WTC11 (cell line): Measurements from ENCODE around the gene RASSF3. TPM values are rescaled to one million over a fixed set of nuclear protein-coding genes. Genes with fewer than 3 reads are reported as not detected.
A peak's percentile ranks its signal among the peaks of the same experiment; 100 is the strongest.

Experiments used
- ATAC-seq: fragments of 200-7000 bp; cut with Tn5 transposase; 2 replicates; pipeline ENCODE4 v1.10.0; 2021; ENCODE audit warnings: mild to moderate bottlenecking, moderate library complexity
- CTCF ChIA-PET: fragments of 300-600 bp; sonication (Branson Sonifier 250); formaldehyde crosslinking; loops from one replicate; lab custom pipeline; 2021; ENCODE audit warnings: antibody characterized with exemption; lab: Charles Lee
- POLR2A ChIA-PET: fragments of 350-600 bp; sonication (Branson Sonifier 250); formaldehyde crosslinking; loops from one replicate; lab custom pipeline; 2021; ENCODE audit warnings: antibody characterized with exemption; lab: Charles Lee
- DNase-seq: peaks from one replicate; pipeline ENCODE4 v3.0.0; 2021; ENCODE audit warnings: low spot score
- H3K27ac Mint-ChIP-seq: 2 replicates; pipeline ENCODE4 v1.8.0; 2021; ENCODE audit warnings: mixed read lengths
- H3K27me3 Mint-ChIP-seq: 2 replicates; pipeline ENCODE4 v1.8.0; 2021; ENCODE audit warnings: low read depth, mild to moderate bottlenecking, moderate library complexity, mixed read lengths
- H3K36me3 Mint-ChIP-seq: 2 replicates; pipeline ENCODE4 v1.8.0; 2021; ENCODE audit warnings: mixed read lengths
- H3K4me1 Mint-ChIP-seq: 2 replicates; pipeline ENCODE4 v1.8.0; 2022; ENCODE audit warnings: mixed read lengths
- H3K4me3 Mint-ChIP-seq: 2 replicates; pipeline ENCODE4 v1.8.0; 2021; ENCODE audit warnings: mild to moderate bottlenecking, moderate library complexity, mixed read lengths
- H3K9me3 Mint-ChIP-seq: 2 replicates; pipeline ENCODE4 v1.8.0; 2021; ENCODE audit warnings: mixed read lengths
- ATF2 ChIP-seq: sonication (generic); formaldehyde crosslinking; IDR thresholded peaks from 2 replicates; pipeline ENCODE4 v1.8.1; 2022; ENCODE audit warnings: low read depth, missing genetic modification reagents, borderline replicate concordance
- ATF6 ChIP-seq: sonication (generic); formaldehyde crosslinking; IDR thresholded peaks from 2 replicates; pipeline ENCODE4 v1.8.1; 2023; ENCODE audit warnings: mild to moderate bottlenecking, missing genetic modification reagents
- CREM ChIP-seq: sonication (generic); formaldehyde crosslinking; IDR thresholded peaks from 2 replicates; pipeline ENCODE4 v1.8.1; 2022; ENCODE audit warnings: mild to moderate bottlenecking, missing genetic modification reagents, moderate library complexity
- E2F4 ChIP-seq: sonication (generic); formaldehyde crosslinking; IDR thresholded peaks from 2 replicates; pipeline ENCODE4 v1.8.1; 2022; ENCODE audit warnings: low read depth, mild to moderate bottlenecking, moderate library complexity, missing genetic modification reagents, borderline replicate concordance
- E2F5 ChIP-seq: sonication (generic); formaldehyde crosslinking; IDR thresholded peaks from 2 replicates; pipeline ENCODE4 v1.8.1; 2022; ENCODE audit warnings: mild to moderate bottlenecking, moderate library complexity, missing genetic modification reagents
- ELF4 ChIP-seq: sonication (generic); formaldehyde crosslinking; IDR thresholded peaks from 2 replicates; pipeline ENCODE4 v1.8.1; 2022; ENCODE audit warnings: low read depth, mild to moderate bottlenecking, moderate library complexity, missing genetic modification reagents
- ERG ChIP-seq: fragments of 250-450 bp; sonication (Bioruptor Pico); IDR thresholded peaks from 2 replicates; pipeline ENCODE4 v1.8.0; 2021; ENCODE audit warnings: mild to moderate bottlenecking
- ESRRA ChIP-seq: sonication (generic); formaldehyde crosslinking; IDR thresholded peaks from 2 replicates; pipeline ENCODE4 v1.8.1; 2022; ENCODE audit warnings: mild to moderate bottlenecking, missing genetic modification reagents, borderline replicate concordance
- GRHL2 ChIP-seq: fragments of 250-450 bp; sonication (Bioruptor Pico); IDR thresholded peaks from 2 replicates; pipeline ENCODE4 v1.8.0; 2022; ENCODE audit warnings: mild to moderate bottlenecking, moderate library complexity; ENCODE audit not compliant: insufficient replicate concordance, severe bottlenecking
- HMGXB4 ChIP-seq: sonication (generic); formaldehyde crosslinking; IDR thresholded peaks from 2 replicates; pipeline ENCODE4 v1.8.1; 2023; ENCODE audit warnings: mild to moderate bottlenecking, moderate library complexity, missing genetic modification reagents
- JUN ChIP-seq: sonication (generic); formaldehyde crosslinking; IDR thresholded peaks from 2 replicates; pipeline ENCODE4 v1.8.0; 2023; ENCODE audit warnings: mild to moderate bottlenecking, missing genetic modification reagents
- MYBL2 ChIP-seq: sonication (generic); formaldehyde crosslinking; IDR thresholded peaks from 2 replicates; pipeline ENCODE4 v1.8.1; 2023; ENCODE audit warnings: mild to moderate bottlenecking, moderate library complexity, missing genetic modification reagents
- NFE2L1 ChIP-seq: sonication (generic); formaldehyde crosslinking; IDR thresholded peaks from 2 replicates; pipeline ENCODE4 v1.8.1; 2023; ENCODE audit warnings: missing genetic modification reagents
- NR2C2 ChIP-seq: sonication (generic); formaldehyde crosslinking; IDR thresholded peaks from 2 replicates; pipeline ENCODE4 v1.8.0; 2022; ENCODE audit warnings: mild to moderate bottlenecking, missing genetic modification reagents
- NR3C1 ChIP-seq: sonication (generic); formaldehyde crosslinking; conservative IDR thresholded peaks from 2 replicates; pipeline ENCODE4 v1.8.1; 2023; ENCODE audit warnings: low read depth, mild to moderate bottlenecking, missing genetic modification reagents
- PRRX2 ChIP-seq: fragments of 250-450 bp; sonication (Bioruptor Pico); IDR thresholded peaks from 2 replicates; pipeline ENCODE4 v1.8.0; 2021; ENCODE audit warnings: mild to moderate bottlenecking
- RELA ChIP-seq: sonication (generic); formaldehyde crosslinking; IDR thresholded peaks from 2 replicates; pipeline ENCODE4 v1.8.1; 2022; ENCODE audit warnings: missing genetic modification reagents, mild to moderate bottlenecking, borderline replicate concordance
- TCF7 ChIP-seq: sonication (generic); formaldehyde crosslinking; IDR thresholded peaks from 2 replicates; pipeline ENCODE4 v1.8.0; 2022; ENCODE audit warnings: mild to moderate bottlenecking, low read depth, missing genetic modification reagents, moderate library complexity
- ZBTB21 ChIP-seq: sonication (generic); formaldehyde crosslinking; IDR thresholded peaks from 2 replicates; pipeline ENCODE4 v1.8.1; 2023; ENCODE audit warnings: mild to moderate bottlenecking, missing genetic modification reagents, borderline replicate concordance
- ZNF219 ChIP-seq: sonication (generic); formaldehyde crosslinking; IDR thresholded peaks from 2 replicates; pipeline ENCODE4 v1.8.0; 2023; ENCODE audit warnings: missing genetic modification reagents, mild to moderate bottlenecking, borderline replicate concordance
- ZNF423 ChIP-seq: fragments of 250-450 bp; sonication (Bioruptor Pico); IDR thresholded peaks from 2 replicates; pipeline ENCODE4 v2.1.2; 2022; ENCODE audit warnings: mild to moderate bottlenecking, moderate library complexity
- total RNA-seq: library from RNA; stranded (reverse); gene quantifications from 3 replicates; pipeline ENCODE4 v1.2.3, GENCODE V29; 2021

RASSF3 gene
- total RNA-seq, 1 experiment from 2014 or later, result 54.7 TPM

- Mint-ChIP-seq H3K4me3 (no peak overlapping the region), H3K4me1 (peaks cover 34% of the 10 kb centered on the region), H3K36me3 (peaks cover 25% of the 10 kb centered on the region), H3K9me3 (peaks cover 15% of the 10 kb centered on the region), H3K27ac (no peak overlapping the region), H3K27me3 (no peaks in the 10 kb centered on the region; the same call in 1 of the 2 replicates)
- no peak for TF ChIP-seq ZBTB21 (CRISPR knock-in tag)
- no peak for TF ChIP-seq GRHL2 (CRISPR knock-in tag)
- TF ChIP-seq E2F5 (CRISPR knock-in tag), result no peak
- no peak for TF ChIP-seq NR2C2 (CRISPR knock-in tag)
- TF ChIP-seq RELA (CRISPR knock-in tag), result no peak
- TF ChIP-seq NR3C1, result no peak
- no peak for TF ChIP-seq JUN (CRISPR knock-in tag)
- no peak for TF ChIP-seq ATF2 (CRISPR knock-in tag)
- TF ChIP-seq CREM (CRISPR knock-in tag), result no peak
- TF ChIP-seq ZNF219 (CRISPR knock-in tag), result no peak
- no peak for TF ChIP-seq E2F4 (CRISPR knock-in tag)
- no peak for TF ChIP-seq MYBL2
- TF ChIP-seq ZNF423, result no peak
- TF ChIP-seq ELF4 (CRISPR knock-in tag), result no peak
- TF ChIP-seq NFE2L1, result no peak
- TF ChIP-seq ATF6 (CRISPR knock-in tag), result no peak
- POLR2A ChIA-PET, result no interaction called here
- DNase-seq, result no peak
- CTCF ChIA-PET, result interaction anchor here (2.3 kb wide), 1 partner anchor 63 kb away, joined by 7 read pairs; no protein-coding TSS in a partner anchor
- ATAC-seq, result no peak
Measured at GRCh38 chr12:64634508-64635092, 24.3 kb downstream of the RASSF3 start.

- H3K4me3 Mint-ChIP-seq, result no peak overlapping the region
- H3K27me3 Mint-ChIP-seq, result no peaks in the 10 kb centered on the region; the same call in 1 of the 2 replicates
- H3K9me3 Mint-ChIP-seq, result peaks cover 15% of the 10 kb centered on the region
- H3K36me3 Mint-ChIP-seq, result peaks cover 23% of the 10 kb centered on the region
- peak overlapping the region; percentile 72 for H3K27ac Mint-ChIP-seq
- ChIA-PET POLR2A (no interaction called here), CTCF (interaction anchor here (0.6 kb wide), 1 partner anchor 267 kb away, joined by 4 read pairs; no protein-coding TSS in a partner anchor)
- ATAC-seq (no peak), DNase-seq (no peak)
- peaks cover 37% of the 10 kb centered on the region for H3K4me1 Mint-ChIP-seq
- no peak for TF ChIP-seq ZNF219 (CRISPR knock-in tag)
- no peak for TF ChIP-seq HMGXB4 (CRISPR knock-in tag)
- TF ChIP-seq E2F4 (CRISPR knock-in tag), result no peak
- TF ChIP-seq ZNF423, result no peak
- TF ChIP-seq ESRRA (CRISPR knock-in tag), result no peak
- TF ChIP-seq TCF7 (CRISPR knock-in tag), result no peak
- TF ChIP-seq PRRX2 (CRISPR knock-in tag), result no peak
- TF ChIP-seq ATF2 (CRISPR knock-in tag), result no peak
- no peak for TF ChIP-seq ERG
Measured at GRCh38 chr12:64635356-64635998, 25.2 kb downstream of the RASSF3 start.
